IMR-90 (cell line): ENCODE data around the gene BOD1. TPM values are rescaled to one million over a fixed set of nuclear protein-coding genes. Genes with fewer than 3 reads are reported as not detected.
A peak's percentile ranks its signal among the peaks of the same experiment; 100 is the strongest.

Source experiments
- ATAC-seq: fragments of 200-7000 bp; cut with Tn5 transposase; 2 replicates; pipeline ENCODE4 v1.9.1; 2020; ENCODE audit warnings: low read depth, mild to moderate bottlenecking, moderate library complexity
- BruUV-seq: library from RNA; stranded (reverse); fragments of 400-500 nt; replicated peaks from 2 replicates; lab custom pipeline; 2021; lab: Mats Ljungman, UMichigan
- CTCF ChIA-PET: fragments of 300-600 bp; formaldehyde crosslinking; extraction: SDS; loops from one replicate; lab custom pipeline; 2021; ENCODE audit warnings: antibody characterized with exemption; lab: Yijun Ruan, JAX
- POLR2A ChIA-PET: fragments of 300-600 bp; sonication (Branson Sonifier 250); formaldehyde crosslinking; loops from one replicate; lab custom pipeline; 2022; ENCODE audit warnings: antibody characterized with exemption; ENCODE audit not compliant: unreplicated experiment; lab: Charles Lee
- DNase-seq: peaks from one replicate; pipeline ENCODE4 v3.0.0; 2013
- H2AFZ ChIP-seq: replicated peaks from 2 replicates; pipeline ENCODE3; 2013; ENCODE audit warnings: low read length, mild to moderate bottlenecking; ENCODE audit not compliant: poor library complexity
- H2AK5ac ChIP-seq: 2 replicates; pipeline ENCODE4 v1.6.1; 2013; ENCODE audit warnings: low read depth, low read length, inconsistent platforms
- H2AK9ac ChIP-seq: replicated peaks from 2 replicates; pipeline ENCODE3; 2013; ENCODE audit warnings: mild to moderate bottlenecking, low read depth, low read length, moderate library complexity; ENCODE audit not compliant: poor library complexity
- H2BK120ac ChIP-seq: 2 replicates; pipeline ENCODE4 v1.6.1; 2013; ENCODE audit warnings: low read depth, low read length, inconsistent platforms
- H2BK15ac ChIP-seq: 3 replicates; pipeline ENCODE4 v1.6.1; 2013; ENCODE audit warnings: low read depth, low read length, inconsistent platforms
- H2BK20ac ChIP-seq: 2 replicates; pipeline ENCODE4 v1.6.1; 2013; ENCODE audit warnings: low read depth, mild to moderate bottlenecking, inconsistent platforms, low read length, moderate library complexity
- H2BK5ac ChIP-seq: 2 replicates; pipeline ENCODE4 v1.6.1; 2013; ENCODE audit warnings: mild to moderate bottlenecking, low read depth, low read length, inconsistent platforms; ENCODE audit not compliant: poor library complexity, severe bottlenecking
- H3K14ac ChIP-seq: replicated peaks from 2 replicates; pipeline ENCODE4 v1.6.1; 2013; ENCODE audit warnings: low read depth, low read length, inconsistent platforms
- H3K18ac ChIP-seq: 2 replicates; pipeline ENCODE4 v1.6.1; 2013; ENCODE audit warnings: low read depth, low read length, control low read depth
- H3K23ac ChIP-seq: 2 replicates; pipeline ENCODE4 v1.6.1; 2013; ENCODE audit warnings: low read depth, low read length, inconsistent platforms
- H3K27ac ChIP-seq: 2 replicates; pipeline ENCODE4 v1.5.1; 2013; ENCODE audit warnings: mild to moderate bottlenecking, control low read depth, low read length; ENCODE audit not compliant: insufficient read depth
- H3K27me3 ChIP-seq: 2 replicates; pipeline ENCODE4 v1.6.1; 2013; ENCODE audit warnings: low read length; ENCODE audit not compliant: control insufficient read depth, insufficient read depth
- H3K36me3 ChIP-seq: 2 replicates; pipeline ENCODE4 v1.6.1; 2013; ENCODE audit warnings: low read length, mixed read lengths; ENCODE audit not compliant: control insufficient read depth, insufficient read depth
- H3K4ac ChIP-seq: 2 replicates; pipeline ENCODE4 v1.6.1; 2013; ENCODE audit warnings: low read depth, low read length, inconsistent platforms
- H3K4me1 ChIP-seq: 2 replicates; pipeline ENCODE4 v1.6.1; 2013; ENCODE audit warnings: low read length, mixed read lengths; ENCODE audit not compliant: control insufficient read depth, insufficient read depth
- H3K4me2 ChIP-seq: 2 replicates; pipeline ENCODE4 v1.6.1; 2013; ENCODE audit warnings: low read depth, mild to moderate bottlenecking, control low read depth, low read length, moderate library complexity
- H3K4me3 ChIP-seq: 2 replicates; pipeline ENCODE4 v1.5.1; 2013; ENCODE audit warnings: low read depth, mild to moderate bottlenecking, control low read depth, low read length, moderate library complexity; ENCODE audit not compliant: insufficient read depth
- H3K56ac ChIP-seq: 2 replicates; pipeline ENCODE4 v1.6.1; 2013; ENCODE audit warnings: low read length, inconsistent platforms; ENCODE audit not compliant: insufficient read depth; ENCODE audit errors: extremely low read depth
- H3K79me1 ChIP-seq, 2 experiments: 2 replicates each; pipeline ENCODE4 v1.6.1; 2013; ENCODE audit warnings: low read length in 2 of 2, inconsistent platforms in 1 of 2, low read depth in 1 of 2
- H3K9ac ChIP-seq: 2 replicates; pipeline ENCODE4 v1.6.1; 2013; ENCODE audit warnings: low read depth, low read length, control low read depth
- H3K9me1 ChIP-seq: 2 replicates; pipeline ENCODE4 v1.6.1; 2013; ENCODE audit warnings: low read length, inconsistent platforms; ENCODE audit not compliant: insufficient read depth
- H3K9me3 ChIP-seq: 2 replicates; pipeline ENCODE4 v1.6.1; 2013; ENCODE audit warnings: low read length; ENCODE audit not compliant: control insufficient read depth, insufficient read depth
- H4K20me1 ChIP-seq: 2 replicates; pipeline ENCODE4 v1.6.1; 2013; ENCODE audit warnings: low read length, inconsistent platforms; ENCODE audit not compliant: insufficient read depth
- H4K5ac ChIP-seq: 2 replicates; pipeline ENCODE4 v1.6.1; 2013; ENCODE audit warnings: mild to moderate bottlenecking, low read depth, low read length, control low read depth
- H4K8ac ChIP-seq, 2 experiments: 2 replicates each; pipeline ENCODE4 v1.6.1; 2013; ENCODE audit warnings: low read depth in 2 of 2, low read length in 2 of 2, control low read depth in 1 of 2, inconsistent platforms in 1 of 2
- H4K91ac ChIP-seq: 2 replicates; pipeline ENCODE4 v1.6.1; 2013; ENCODE audit warnings: low read depth, low read length, inconsistent platforms; ENCODE audit not compliant: insufficient read depth
- BHLHE40 ChIP-seq: fragments of 150-350 bp; IDR thresholded peaks from 2 replicates; pipeline ENCODE4 v1.6.1; 2016; ENCODE audit warnings: mild to moderate bottlenecking, low read depth, low read length
- CEBPB ChIP-seq: IDR thresholded peaks from 2 replicates; pipeline ENCODE4 v1.6.1; 2012; ENCODE audit warnings: low read depth, low read length, improper control_type of control experiment
- ELK1 ChIP-seq: fragments of 150-350 bp; IDR thresholded peaks from 2 replicates; pipeline ENCODE4 v1.6.1; 2016; ENCODE audit warnings: low read depth, mild to moderate bottlenecking, low read length, moderate library complexity, borderline replicate concordance
- FOS ChIP-seq: fragments of 150-350 bp; IDR thresholded peaks from 2 replicates; pipeline ENCODE4 v1.6.1; 2016; ENCODE audit warnings: low read depth, low read length
- MAFK ChIP-seq: IDR thresholded peaks from 2 replicates; pipeline ENCODE4 v1.6.1; 2012; ENCODE audit warnings: low read depth, low read length, improper control_type of control experiment
- MAZ ChIP-seq: IDR thresholded peaks from 2 replicates; pipeline ENCODE4 v1.6.1; 2012; ENCODE audit warnings: low read depth, mild to moderate bottlenecking, low read length, improper control_type of control experiment, moderate library complexity, borderline replicate concordance
- MXI1 ChIP-seq: IDR thresholded peaks from 2 replicates; pipeline ENCODE4 v1.6.1; 2012; ENCODE audit warnings: low read depth, mild to moderate bottlenecking, low read length, moderate library complexity, borderline replicate concordance
- NFE2L2 ChIP-seq: fragments of 150-350 bp; IDR thresholded peaks from 2 replicates; pipeline ENCODE4 v1.6.1; 2016; ENCODE audit warnings: low read depth, mild to moderate bottlenecking, low read length
- POLR2A ChIP-seq: IDR thresholded peaks from 2 replicates; pipeline ENCODE4 v1.6.1; 2012; ENCODE audit warnings: mild to moderate bottlenecking, low read depth, low read length
- RAD21 ChIP-seq: IDR thresholded peaks from 2 replicates; pipeline ENCODE4 v1.6.1; 2012; ENCODE audit warnings: low read length, improper control_type of control experiment
- RCOR1 ChIP-seq: IDR thresholded peaks from 2 replicates; pipeline ENCODE4 v1.6.1; 2012; ENCODE audit warnings: mild to moderate bottlenecking, low read length, improper control_type of control experiment; ENCODE audit not compliant: insufficient replicate concordance
- RFX5 ChIP-seq: IDR thresholded peaks from 2 replicates; pipeline ENCODE4 v1.8.0; 2012; ENCODE audit warnings: low read depth, mild to moderate bottlenecking, low read length, moderate library complexity
- SMC3 ChIP-seq: fragments of 150-350 bp; IDR thresholded peaks from 2 replicates; pipeline ENCODE4 v1.6.1; 2016; ENCODE audit warnings: low read depth, mild to moderate bottlenecking, antibody characterized with exemption, low read length, moderate library complexity
- WGBS, 2 experiments: methylation state at CpG; one replicate each; pipeline versions ENCODE4 v1.1.5 to v1.1.7; 2013; ENCODE audit warnings: missing lambda C conversion rate in 2 of 2; ENCODE audit not compliant: insufficient read length in 1 of 2; ENCODE audit errors: extremely low coverage in 2 of 2; 5-methylcytosine and 5-hydroxymethylcytosine counted together
- dilution Hi-C: fragments of 300-500 bp; cut with HindIII; formaldehyde crosslinking; loops from one replicate; pipeline ENCODE4 v1.14.3; 2018; ENCODE audit warnings: low sequenced_read_pairs; ENCODE audit not compliant: unreplicated experiment
- in situ Hi-C: fragments of 300-500 bp; cut with MboI; formaldehyde crosslinking; loops from 3 replicates; pipeline ENCODE4 v1.14.3; 2019; ENCODE audit warnings: low sequenced_read_pairs, inconsistent platforms, mixed read lengths
- intact Hi-C: fragments of 100-400 bp; cut with micrococcal nuclease; formaldehyde crosslinking; loops from 2 replicates; pipeline ENCODE4 v1.10.0; 2022
- polyA plus RNA-seq, 3 experiments: library from polyadenylated mRNA; depleted of rRNA; stranded (reverse); fragments of >200 nt; gene quantifications; 2 replicates each; pipeline ENCODE4 v1.2.3, GENCODE V29; 2012; ENCODE audit warnings: low replicate concordance in 1 of 3
- total RNA-seq: library from RNA; depleted of rRNA; stranded (reverse); fragments of >200 nt; gene quantifications from 2 replicates; pipeline ENCODE4 v1.2.3, GENCODE V29; 2012
- TF ChIP-seq, protein P1 (sequence below): conservative IDR thresholded peaks from 2 replicates; pipeline ENCODE4 v1.5.1; 2012; ENCODE audit warnings: mild to moderate bottlenecking, low read depth, low read length, improper control_type of control experiment

The BOD1 gene
- total and polyA plus RNA-seq, 2 of the 4 experiments (the other 2 are of a cell fraction), result 57.9 to 71.7 TPM

DNA sequence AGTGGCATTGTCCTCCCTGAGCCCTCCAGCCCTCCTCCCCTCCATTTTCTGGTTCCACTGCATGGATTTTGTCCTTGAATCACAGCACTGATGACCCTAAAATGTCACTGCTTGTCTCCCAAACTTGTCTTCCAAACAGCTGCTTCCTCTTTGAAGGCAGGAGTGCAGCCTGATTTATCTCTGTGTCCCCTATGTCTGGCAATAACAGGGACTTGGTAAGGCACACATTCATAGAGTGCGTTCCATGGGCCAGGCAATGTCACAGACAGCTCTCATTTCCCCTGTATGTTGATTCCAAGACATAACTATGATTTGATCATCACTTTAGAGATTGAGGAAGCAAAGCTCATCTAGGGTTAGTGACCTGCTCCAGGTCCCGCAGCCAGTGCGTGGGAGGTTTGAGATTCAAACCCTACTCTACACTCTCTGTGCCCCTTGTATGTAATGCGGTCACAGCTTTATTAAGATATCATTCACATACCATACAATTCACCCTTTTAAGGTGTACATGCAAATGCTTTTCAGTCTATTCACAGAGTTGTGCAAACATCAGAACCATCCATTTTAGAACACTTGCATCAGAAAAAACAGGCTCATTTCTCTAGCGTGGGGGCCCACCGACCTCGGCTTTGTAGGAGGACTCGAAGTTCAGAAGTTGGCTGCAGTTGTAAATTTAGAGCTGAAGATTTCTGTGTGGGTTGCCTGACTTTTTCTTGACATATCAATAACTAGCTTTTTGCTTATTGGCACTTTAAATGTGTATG is 28.4 kb upstream of the BOD1 start:
- Histone ChIP-seq H3K27ac (no peak overlapping the region), H3K4me1 (peaks cover 7% of the 10 kb centered on the region; the same call in 1 of the 2 replicates), H3K23ac (no peak overlapping the region; the same call in 1 of the 2 replicates), H3K9ac (no peak overlapping the region), H3K56ac (no peak overlapping the region), H3K9me3 (no peaks in the 10 kb centered on the region), H4K20me1 (no peaks in the 10 kb centered on the region), H3K9me1 (peaks cover 4% of the 10 kb centered on the region; the same call in 1 of the 2 replicates), H3K36me3 (no peaks in the 10 kb centered on the region), H2AK9ac (no peak overlapping the region), H4K91ac (peak overlapping the region; percentile 3; the same call in 1 of the 2 replicates), H4K5ac (no peak overlapping the region), H3K18ac (no peak overlapping the region), H4K8ac (peak overlapping the region in 1 of 2 experiments; percentile 39; a peak in 1 of 4 replicates), H3K4me3 (no peak overlapping the region), H3K14ac (peak overlapping the region; percentile 14; the same call in 1 of the 2 replicates), H3K4me2 (no peak overlapping the region), H3K27me3 (peaks cover 13% of the 10 kb centered on the region), H2BK15ac (no peak overlapping the region), H2BK5ac (no peak overlapping the region), H2BK120ac (peak overlapping the region; percentile 52), H2BK20ac (peak overlapping the region; percentile 58), H2AFZ (no peak overlapping the region), H2AK5ac (no peak overlapping the region), H3K79me1 (no peaks in the 10 kb centered on the region), H3K4ac (peak overlapping the region; percentile 48; the same call in 1 of the 2 replicates)
- POLR2A ChIA-PET, result no interaction called here
- CTCF ChIA-PET, result interaction anchor here (1.2 to 1.3 kb wide), 2 partner anchors 15 to 25 kb away, joined by 3 to 4 read pairs; no protein-coding TSS in a partner anchor
- 100% methylated on average over 1 of the region's 8 CpGs; no CpG with 5 or more reads in 1 of the 2 experiments for WGBS, 2 experiments
- DNase-seq (no peak), ATAC-seq (peak; percentile 9; the same call in 1 of the 2 replicates)
- dilution Hi-C loops (no loop called here), in situ Hi-C loops (no loop called here), intact Hi-C loops (no loop called here)
- no TSS peak for BruUV-seq
- TF ChIP-seq RCOR1 (no peak), CEBPB (no peak), BHLHE40 (no peak), MXI1 (no peak), NFE2L2 (no peak), RFX5 (no peak), POLR2A (no peak), SMC3 (no peak), FOS (no peak), RAD21 (no peak), ELK1 (no peak), MAZ (no peak), MAFK (no peak)
- TF ChIP-seq, protein P1, sequence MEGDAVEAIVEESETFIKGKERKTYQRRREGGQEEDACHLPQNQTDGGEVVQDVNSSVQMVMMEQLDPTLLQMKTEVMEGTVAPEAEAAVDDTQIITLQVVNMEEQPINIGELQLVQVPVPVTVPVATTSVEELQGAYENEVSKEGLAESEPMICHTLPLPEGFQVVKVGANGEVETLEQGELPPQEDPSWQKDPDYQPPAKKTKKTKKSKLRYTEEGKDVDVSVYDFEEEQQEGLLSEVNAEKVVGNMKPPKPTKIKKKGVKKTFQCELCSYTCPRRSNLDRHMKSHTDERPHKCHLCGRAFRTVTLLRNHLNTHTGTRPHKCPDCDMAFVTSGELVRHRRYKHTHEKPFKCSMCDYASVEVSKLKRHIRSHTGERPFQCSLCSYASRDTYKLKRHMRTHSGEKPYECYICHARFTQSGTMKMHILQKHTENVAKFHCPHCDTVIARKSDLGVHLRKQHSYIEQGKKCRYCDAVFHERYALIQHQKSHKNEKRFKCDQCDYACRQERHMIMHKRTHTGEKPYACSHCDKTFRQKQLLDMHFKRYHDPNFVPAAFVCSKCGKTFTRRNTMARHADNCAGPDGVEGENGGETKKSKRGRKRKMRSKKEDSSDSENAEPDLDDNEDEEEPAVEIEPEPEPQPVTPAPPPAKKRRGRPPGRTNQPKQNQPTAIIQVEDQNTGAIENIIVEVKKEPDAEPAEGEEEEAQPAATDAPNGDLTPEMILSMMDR, result no peak
